ENCODE data around the gene ZNF688. TPM values are rescaled to one million over a fixed set of nuclear protein-coding genes. Genes with fewer than 3 reads are reported as not detected.

The ZNF688 gene
- total and polyA plus RNA-seq, 2 experiments from 2014 or later: 4.0 to 4.4 TPM

- peaks cover 6% of the 10 kb centered on the region; the same call in 2 of the 3 replicates for H3K9me3 Mint-ChIP-seq
- Histone ChIP-seq H3K4me2 (no peak overlapping the region), H3K27ac (ENCODE audit: low read depth) (no peak overlapping the region), H3K4me3 (no peak overlapping the region), H3K79me2 (replicated peaks; ENCODE audit: insufficient read depth) (no peaks in the 10 kb centered on the region), H2AFZ (no peak overlapping the region), H3K4me1 (ENCODE audit: insufficient read depth) (no peaks in the 10 kb centered on the region), H3K27me3 (ENCODE audit: insufficient read depth) (no peaks in the 10 kb centered on the region), H3K36me3 (ENCODE audit: insufficient read depth) (0 out of 2 replicates have a peak, but pooled peaks cover 3% of the 10 kb centered on the region), H3K9me2 (ENCODE audit: insufficient read depth) (no peaks in the 10 kb centered on the region), H3F3A (replicated peaks; ENCODE audit: low read depth) (peaks cover 3% of the 10 kb centered on the region; the same call in 1 of the 2 replicates), H4K20me1 (replicated peaks; ENCODE audit: insufficient read depth) (0 out of 2 replicates have a peak, but pooled peaks cover 3% of the 10 kb centered on the region)
- no peak for ATAC-seq
- no peak overlapping the region for H3K27ac Mint-ChIP-seq
- no peak overlapping the region for H3K4me3 Mint-ChIP-seq
- peaks cover 8% of the 10 kb centered on the region for H3K27me3 Mint-ChIP-seq (ENCODE audit: insufficient read depth, low read depth, poor library complexity)
- no peaks in the 10 kb centered on the region for H3K4me1 Mint-ChIP-seq
- TF ChIP-seq EZH2phosphoT487 (IDR thresholded peaks at IDR 0.05; ENCODE audit: unreplicated experiment): no peak
- TF ChIP-seq, protein P1, sequence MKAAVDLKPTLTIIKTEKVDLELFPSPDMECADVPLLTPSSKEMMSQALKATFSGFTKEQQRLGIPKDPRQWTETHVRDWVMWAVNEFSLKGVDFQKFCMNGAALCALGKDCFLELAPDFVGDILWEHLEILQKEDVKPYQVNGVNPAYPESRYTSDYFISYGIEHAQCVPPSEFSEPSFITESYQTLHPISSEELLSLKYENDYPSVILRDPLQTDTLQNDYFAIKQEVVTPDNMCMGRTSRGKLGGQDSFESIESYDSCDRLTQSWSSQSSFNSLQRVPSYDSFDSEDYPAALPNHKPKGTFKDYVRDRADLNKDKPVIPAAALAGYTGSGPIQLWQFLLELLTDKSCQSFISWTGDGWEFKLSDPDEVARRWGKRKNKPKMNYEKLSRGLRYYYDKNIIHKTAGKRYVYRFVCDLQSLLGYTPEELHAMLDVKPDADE (IDR thresholded peaks at IDR 0.05): no peak
- TF ChIP-seq CTCF (conservative IDR thresholded peaks at IDR 0.05; ENCODE audit: low read depth in 2 of 2): no peak
- TF ChIP-seq EZH2 (IDR thresholded peaks at IDR 0.05; ENCODE audit: low read depth, unreplicated experiment): no peak
- no peak for TF ChIP-seq NANOG (IDR thresholded peaks at IDR 0.05; ENCODE audit: borderline replicate concordance)
- no peak for TF ChIP-seq ZNF462 (CRISPR knock-in tag; IDR thresholded peaks at IDR 0.05)
- TF ChIP-seq ZNF114 (CRISPR knock-in tag; IDR thresholded peaks at IDR 0.05): no peak
- no peak for TF ChIP-seq REST (IDR thresholded peaks at IDR 0.05; ENCODE audit: unreplicated experiment)
- TF ChIP-seq POLR2AphosphoS5 (IDR thresholded peaks at IDR 0.05; ENCODE audit: low read depth): no peak
- no peak for TF ChIP-seq CREB1 (CRISPR knock-in tag; IDR thresholded peaks at IDR 0.05; ENCODE audit: low read depth)
- TF ChIP-seq ZNF331 (CRISPR knock-in tag; IDR thresholded peaks at IDR 0.05; ENCODE audit: low read depth): no peak
- no peak for TF ChIP-seq STAT1 (IDR thresholded peaks at IDR 0.05; ENCODE audit: unreplicated experiment)
- TF ChIP-seq JUNB (IDR thresholded peaks at IDR 0.05; ENCODE audit: unreplicated experiment): no peak
- peaks cover 28% of the 10 kb centered on the region for H3K36me3 Mint-ChIP-seq (ENCODE audit: low read depth)
- no peak for DNase-seq (ENCODE audit: low spot score)
Observed at GRCh38 chr16:30600215-30600614, 28.7 kb upstream of the ZNF688 start.

Data from GM23338 (cell line).